Loucy (cell line): ENCODE data around the gene SLC46A2.
A peak's percentile ranks its signal among the peaks of the same experiment; 100 is the strongest.

Experiments
- H2AFZ ChIP-seq: fragments of 200-600 bp; sonication (generic); 2 replicates; pipeline ENCODE4 v1.6.0; 2016; ENCODE audit warnings: antibody characterized with exemption, mild to moderate bottlenecking, low read length, moderate library complexity
- H3F3A ChIP-seq: fragments of 200-600 bp; 2 replicates; pipeline ENCODE4 v1.6.0; 2016; ENCODE audit warnings: antibody characterized with exemption, low read depth, mild to moderate bottlenecking
- H3K27me3 ChIP-seq: fragments of 200-600 bp; sonication (generic); 2 replicates; pipeline ENCODE4 v1.6.1; 2014; ENCODE audit warnings: low read length, mild to moderate bottlenecking; ENCODE audit not compliant: insufficient read depth, poor library complexity, severe bottlenecking
- H3K36me3 ChIP-seq: fragments of 200-600 bp; sonication (generic); 2 replicates; pipeline ENCODE4 v1.6.1; 2016; ENCODE audit warnings: low read length; ENCODE audit not compliant: insufficient read depth
- H3K4me1 ChIP-seq: fragments of 200-600 bp; sonication (generic); 2 replicates; pipeline ENCODE4 v1.5.1; 2014; ENCODE audit warnings: low read length, mild to moderate bottlenecking; ENCODE audit not compliant: insufficient read depth, poor library complexity, severe bottlenecking
- H3K4me2 ChIP-seq: fragments of 200-600 bp; sonication (generic); 2 replicates; pipeline ENCODE4 v1.6.0; 2014; ENCODE audit warnings: antibody characterized with exemption, low read length, low read depth, mild to moderate bottlenecking; ENCODE audit not compliant: poor library complexity, severe bottlenecking
- H3K4me3 ChIP-seq: fragments of 200-600 bp; sonication (generic); 2 replicates; pipeline ENCODE4 v1.5.1; 2014; ENCODE audit warnings: low read length, mild to moderate bottlenecking, mixed read lengths; ENCODE audit not compliant: poor library complexity, severe bottlenecking
- H3K79me2 ChIP-seq: fragments of 200-600 bp; sonication (generic); 2 replicates; pipeline ENCODE4 v1.6.1; 2014; ENCODE audit warnings: low read length; ENCODE audit not compliant: insufficient read depth
- H3K9ac ChIP-seq: fragments of 200-600 bp; sonication (generic); 2 replicates; pipeline ENCODE4 v1.6.0; 2014; ENCODE audit warnings: mild to moderate bottlenecking, low read depth, low read length, moderate library complexity; ENCODE audit not compliant: poor library complexity, severe bottlenecking
- H3K9me2 ChIP-seq: fragments of 200-600 bp; sonication (generic); replicated peaks from 2 replicates; pipeline ENCODE4 v1.6.1; 2016; ENCODE audit warnings: low read depth, low read length, mixed read lengths
- H3K9me3 ChIP-seq: fragments of 200-600 bp; sonication (generic); 2 replicates; pipeline ENCODE4 v1.6.1; 2014; ENCODE audit warnings: mild to moderate bottlenecking, antibody characterized with exemption, low read length, low read depth; ENCODE audit not compliant: insufficient read depth
- H4K20me1 ChIP-seq: fragments of 200-600 bp; sonication (generic); 2 replicates; pipeline ENCODE4 v1.6.0; 2014; ENCODE audit warnings: antibody characterized with exemption, low read length, mild to moderate bottlenecking; ENCODE audit not compliant: insufficient read depth, poor library complexity, severe bottlenecking
- CTCF ChIP-seq: fragments of 200-600 bp; sonication (generic); conservative IDR thresholded peaks from 2 replicates; pipeline ENCODE4 v1.5.1; 2014; ENCODE audit warnings: mild to moderate bottlenecking, antibody characterized with exemption, low read length
- EZH2phosphoT487 ChIP-seq: fragments of 200-600 bp; IDR thresholded peaks from 2 replicates; pipeline ENCODE4 v1.6.1; 2018; ENCODE audit warnings: antibody characterized with exemption, mild to moderate bottlenecking, moderate library complexity, borderline replicate concordance

The SLC46A2 gene

GRCh38 chr9:112890106-112891081 is at the start of gene SLC46A2:
Gene SLC46A2 (minus strand): TSS chr9:112890876. CDS start chr9:112890681, 195 bp downstream.
- TF ChIP-seq EZH2phosphoT487 = no peak
- no peak for TF ChIP-seq CTCF
- no peaks in the 10 kb centered on the region for H3K36me3 ChIP-seq

GRCh38 chr9:112939418-112939817 is 48.7 kb upstream of the SLC46A2 start:
- Histone ChIP-seq H3K9me2 (no peaks in the 10 kb centered on the region), H3K9ac (no peak overlapping the region)
- TF ChIP-seq CTCF (no peak), EZH2phosphoT487 (no peak)

More at GRCh38 chr9:112890106-112891081, at the start of gene SLC46A2:
- Histone ChIP-seq H3K4me1 (no peaks in the 10 kb centered on the region), H3K27me3 (no peaks in the 10 kb centered on the region), H3F3A (no peaks in the 10 kb centered on the region), H4K20me1 (no peaks in the 10 kb centered on the region), H3K9me3 (no peaks in the 10 kb centered on the region), H3K4me2 (no peak within 1 kb of the TSS), H3K9ac (no peak within 1 kb of the TSS), H2AFZ (no peak within 1 kb of the TSS), H3K4me3 (no peak within 1 kb of the TSS), H3K79me2 (no peaks in the 10 kb centered on the region), H3K9me2 (no peaks in the 10 kb centered on the region)

GRCh38 chr9:112933696-112934095 is 43.0 kb upstream of the SLC46A2 start:
- H3K27me3 ChIP-seq = no peaks in the 10 kb centered on the region
- no peaks in the 10 kb centered on the region for H3K36me3 ChIP-seq
- peaks cover 11% of the 10 kb centered on the region for H3K4me1 ChIP-seq
- no peaks in the 10 kb centered on the region for H3F3A ChIP-seq
- no peak for TF ChIP-seq CTCF
- H3K9me3 ChIP-seq = no peaks in the 10 kb centered on the region
- no peak overlapping the region for H3K4me3 ChIP-seq
- H3K79me2 ChIP-seq = no peaks in the 10 kb centered on the region
- H2AFZ ChIP-seq = peak overlapping the region; percentile 53; the same call in 1 of the 2 replicates
- H3K9ac ChIP-seq = no peak overlapping the region
- no peaks in the 10 kb centered on the region for H4K20me1 ChIP-seq
- peak overlapping the region; percentile 19 for H3K4me2 ChIP-seq
- no peaks in the 10 kb centered on the region for H3K9me2 ChIP-seq

More at GRCh38 chr9:112939418-112939817, 48.7 kb upstream of the SLC46A2 start:
- Histone ChIP-seq H3K4me2 (no peak overlapping the region), H3K4me1 (peaks cover under 1% of the 10 kb centered on the region), H2AFZ (no peak overlapping the region), H3K79me2 (no peaks in the 10 kb centered on the region), H4K20me1 (no peaks in the 10 kb centered on the region), H3K27me3 (no peaks in the 10 kb centered on the region), H3K9me3 (no peaks in the 10 kb centered on the region), H3K36me3 (no peaks in the 10 kb centered on the region), H3K4me3 (no peak overlapping the region), H3F3A (no peaks in the 10 kb centered on the region)
